ENCODE measurements around the gene DMWD.
"Not testable (repeated sequence)": the region's sequence is repeated elsewhere in the genome, so short reads cannot be mapped to it uniquely, and the experiment has no call there.

Gene DMWD

GRCh38 chr19:45816236-45817009 lies 23.8 kb upstream of the DMWD start:
- no peak for DNase-seq

GRCh38 chr19:45815481-45816216 lies 23.0 kb upstream of the DMWD start:
- no peak for DNase-seq

- no peak for DNase-seq
Observed at GRCh38 chr19:45814851-45815480, 22.3 kb upstream of the DMWD start, which contains the start of gene RSPH6A. Gene RSPH6A (minus strand): TSS chr19:45815308. CDS start chr19:45815176, 132 bp downstream.

DNA sequence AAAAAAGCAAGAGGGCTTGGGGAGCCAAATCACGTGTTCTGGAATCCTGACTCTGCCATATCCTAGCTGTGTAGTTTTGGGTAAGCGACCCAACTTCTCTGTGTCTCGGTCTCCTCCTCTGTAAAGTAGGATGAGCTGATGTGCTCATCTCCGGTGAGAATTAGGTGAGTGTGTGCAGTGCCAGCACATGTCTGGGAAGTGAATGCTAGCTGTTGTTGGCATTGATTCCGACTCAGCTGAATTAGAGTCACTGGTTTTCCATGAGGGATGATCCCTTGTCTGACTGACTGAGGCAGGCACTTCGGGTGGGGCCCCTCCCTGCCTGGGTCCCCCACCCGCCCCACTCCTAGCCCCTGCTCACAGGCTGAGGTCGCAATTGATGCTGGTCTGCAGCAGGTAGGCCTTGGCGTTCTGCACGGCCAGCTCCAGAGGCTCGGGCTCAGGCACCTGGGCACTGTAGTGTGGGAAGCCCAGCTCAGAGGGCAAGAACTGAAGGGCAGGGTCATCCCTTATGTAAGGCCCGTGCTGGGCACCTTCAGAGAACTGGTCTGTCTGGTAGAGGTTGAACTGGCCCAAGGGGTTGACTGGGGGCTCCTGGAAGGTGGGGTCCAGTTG lies 21.6 kb upstream of the DMWD start:
- DNase-seq, result no peak

DNA sequence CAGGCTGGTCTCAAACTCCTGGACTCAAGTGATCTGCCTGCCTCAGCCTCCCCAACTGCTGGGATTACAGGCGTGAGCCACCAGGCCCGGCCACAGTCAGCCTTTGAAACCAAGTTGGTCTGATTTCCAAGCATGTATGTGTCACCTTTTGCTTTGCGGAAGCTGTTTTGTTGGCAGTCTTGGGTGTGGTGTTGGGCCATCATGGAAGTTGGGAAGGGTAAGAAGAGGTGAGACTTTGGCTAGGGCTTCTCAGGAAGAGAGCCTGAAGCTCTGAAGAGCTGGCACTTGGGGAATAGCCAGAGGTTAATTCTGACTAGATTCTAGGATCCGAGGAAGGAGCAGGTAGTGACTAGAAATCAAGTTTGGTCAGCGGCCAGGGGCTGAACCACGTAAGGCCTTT lies 19.7 kb upstream of the DMWD start:
- DNase-seq, result no peak

GRCh38 chr19:45809643-45810159 lies 17.1 kb upstream of the DMWD start:
- no peak for DNase-seq

DNA sequence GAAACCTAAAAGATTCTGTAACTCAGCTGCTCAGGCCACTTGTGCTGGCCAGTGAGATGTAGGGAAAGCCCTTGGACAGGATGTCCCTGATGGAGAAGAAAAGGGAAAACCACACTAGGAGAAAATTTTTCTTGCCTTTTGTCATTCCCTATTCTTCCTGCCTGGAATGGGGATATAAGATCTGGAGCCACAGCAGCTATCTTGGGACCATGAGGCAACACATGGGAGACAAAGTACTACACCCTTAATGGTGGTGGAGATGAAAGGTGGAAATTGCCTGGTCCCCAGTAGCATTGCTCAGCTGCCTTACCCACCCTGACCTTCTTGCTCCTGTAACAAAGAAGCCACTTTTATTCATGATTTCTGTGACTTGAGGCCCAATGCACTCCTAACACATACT lies 13.1 kb upstream of the DMWD start:
- DNase-seq, result no peak

GRCh38 chr19:45804959-45805230 lies 12.2 kb upstream of the DMWD start:
- no peak for DNase-seq

- no peak for DNase-seq
Observed at GRCh38 chr19:45804140-45804958, 11.7 kb upstream of the DMWD start.

- DNase-seq, result no peak
Observed at GRCh38 chr19:45801603-45802175, 9.0 kb upstream of the DMWD start.

GRCh38 chr19:45800070-45800553 lies 7.5 kb upstream of the DMWD start:
- DNase-seq, result no peak

DNA sequence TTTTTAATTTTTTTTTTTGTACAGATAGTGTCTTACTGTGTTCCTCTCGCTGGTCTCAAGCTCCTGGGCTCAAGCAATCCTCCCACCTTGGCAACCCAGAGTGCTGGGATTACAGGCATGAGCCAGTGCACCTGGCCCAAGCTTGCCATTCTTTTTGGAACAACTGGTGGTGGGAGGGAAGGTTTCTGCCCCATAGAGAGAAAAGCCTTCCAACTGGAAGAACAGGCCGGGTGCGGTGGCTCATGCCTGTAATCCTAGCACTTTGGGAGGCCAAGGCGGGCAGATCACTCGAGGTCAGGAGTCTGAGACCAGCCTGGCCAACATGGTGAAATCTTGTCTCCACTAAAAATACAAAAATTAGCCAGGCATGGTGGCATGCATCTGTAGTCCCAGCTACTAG lies 6.9 kb upstream of the DMWD start:
- not testable (repeated sequence) for DNase-seq

DNA sequence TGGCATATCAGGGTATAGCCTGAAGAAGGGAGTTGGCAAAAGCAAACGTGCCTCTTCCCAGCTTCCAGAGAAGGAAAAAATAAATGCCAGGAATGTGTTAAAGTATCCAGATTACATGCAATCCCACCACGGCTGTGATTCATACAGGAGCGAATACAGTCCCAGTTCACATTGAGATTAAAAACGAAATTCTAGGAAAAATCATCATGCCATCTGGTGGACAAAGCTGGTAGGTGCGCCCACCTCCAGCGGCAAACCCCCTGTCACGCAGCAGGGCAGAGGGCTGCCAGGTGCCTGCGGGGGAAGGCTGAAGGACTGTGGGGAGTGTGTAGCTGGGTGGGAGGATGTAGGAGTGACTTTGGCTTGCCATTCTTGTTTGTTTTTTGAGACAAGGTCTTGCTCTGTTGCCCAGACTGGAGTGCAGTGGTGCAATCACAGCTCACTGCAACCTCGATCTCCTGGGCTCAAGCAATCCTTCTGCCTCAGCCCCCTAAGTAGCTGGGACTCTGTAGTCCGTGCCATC lies 6.4 kb upstream of the DMWD start:
- peak; percentile 61 for DNase-seq

DNA sequence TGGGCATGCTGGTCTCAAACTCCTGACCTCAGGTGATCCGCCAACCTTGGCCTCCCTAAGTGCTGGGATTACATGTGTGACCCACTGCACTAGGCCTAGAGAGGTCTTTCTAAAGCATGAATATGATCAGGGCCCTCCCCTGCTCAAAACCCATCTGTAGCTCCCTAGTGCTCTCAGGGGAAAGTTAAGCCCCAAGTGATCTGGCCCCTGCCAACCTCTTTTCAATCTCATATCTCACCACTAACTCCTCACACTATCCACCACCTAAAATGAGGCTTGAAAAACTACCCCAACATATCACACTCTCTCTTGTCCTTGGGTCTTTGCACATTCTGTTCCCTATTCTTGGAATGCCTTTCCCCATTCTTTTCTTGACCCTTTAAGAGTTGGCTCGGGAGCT lies 2.0 kb upstream of the DMWD start:
- DNase-seq, result no peak

- DNase-seq, result no peak
Observed at GRCh38 chr19:45793876-45794275, 1.2 kb upstream of the DMWD start.

DNA sequence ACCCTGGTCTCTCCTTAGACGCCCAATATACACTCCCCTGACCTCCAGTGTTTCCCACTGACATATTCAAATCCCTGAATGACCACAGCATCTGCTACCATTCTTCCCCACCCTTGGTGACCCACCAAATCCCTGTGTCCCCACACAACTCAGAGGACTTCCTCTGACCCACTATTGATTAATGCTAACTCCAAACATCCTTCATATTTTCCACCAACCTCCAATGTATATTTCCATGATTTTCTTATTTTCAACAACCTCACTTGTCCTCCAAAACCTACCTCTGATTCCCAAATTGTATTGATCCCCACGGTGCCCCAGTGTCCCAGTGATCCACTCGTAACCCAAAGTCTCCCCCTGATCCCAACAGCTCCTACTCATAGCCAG lies 526 bp upstream of the DMWD start:
- no peak for DNase-seq

DNA sequence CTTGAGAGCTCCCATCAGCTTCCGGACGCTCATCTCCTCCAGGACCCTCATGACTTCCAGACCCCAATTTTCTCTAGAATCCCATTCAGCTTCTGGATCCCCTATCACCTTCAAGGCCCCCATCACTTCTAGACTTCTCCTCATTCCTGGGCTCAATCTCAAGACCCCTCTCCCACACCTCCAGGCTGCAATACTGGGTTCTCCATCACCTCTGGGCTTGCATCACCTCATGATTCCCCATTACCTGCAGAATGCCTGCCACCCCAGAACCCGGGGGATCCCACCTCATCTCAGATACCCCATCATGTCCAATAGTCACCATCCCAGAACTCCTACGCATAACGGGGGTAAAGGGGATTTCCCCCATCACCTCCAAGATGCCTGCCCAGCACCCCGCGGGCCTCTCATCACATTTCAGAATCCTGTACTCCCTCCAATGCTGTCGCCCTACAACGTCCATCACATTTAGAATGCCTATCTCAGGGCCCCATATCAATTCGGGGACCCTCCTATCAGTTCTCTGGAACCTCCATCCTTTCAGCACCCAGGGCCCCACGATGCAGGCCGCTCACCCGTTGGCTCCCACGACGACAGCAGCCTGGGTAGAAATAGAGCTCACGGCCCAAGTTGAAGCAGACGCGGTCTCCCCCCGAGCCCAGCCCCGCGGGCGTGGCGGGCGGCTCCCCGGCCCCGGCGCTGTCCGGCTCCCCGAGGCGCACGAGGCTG lies 738 bp downstream of the DMWD start:
- DNase-seq, result no peak

DNA sequence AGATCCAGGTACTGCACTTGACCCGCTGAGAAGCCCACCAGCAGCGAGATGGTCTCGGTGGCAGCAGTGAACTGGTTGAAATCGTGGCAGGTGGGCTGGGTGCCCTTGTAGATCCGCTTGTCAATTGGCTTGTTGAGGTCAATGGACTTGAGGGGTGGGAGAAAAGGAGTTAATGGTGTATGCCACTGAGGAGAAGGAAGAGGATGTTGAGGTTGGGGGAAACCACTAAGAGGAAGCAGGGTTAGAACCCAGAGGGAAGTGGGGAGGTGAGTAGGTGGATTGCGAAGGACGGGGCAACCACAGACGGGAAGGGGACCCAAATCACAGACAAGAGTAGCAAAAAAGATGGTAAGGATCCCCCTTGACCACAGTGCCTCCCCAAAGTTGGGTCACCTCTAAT lies 1.7 kb downstream of the DMWD start:
- no peak for DNase-seq

GRCh38 chr19:45789035-45789786 lies 3.4 kb downstream of the DMWD start:
- DNase-seq, result no peak

GRCh38 chr19:45786533-45786894 lies 6.1 kb downstream of the DMWD start:
- no peak for DNase-seq

Data from activated CD4-positive, alpha-beta T cell treated with anti-CD3 and anti-CD28 coated beads, Interleukin-2, amount 50 U/mL, for 1 hour (primary cell).